ENCODE measurements around the gene TLX1.
A peak's percentile ranks its signal among the peaks of the same experiment; 100 is the strongest.

The TLX1 gene

DNA sequence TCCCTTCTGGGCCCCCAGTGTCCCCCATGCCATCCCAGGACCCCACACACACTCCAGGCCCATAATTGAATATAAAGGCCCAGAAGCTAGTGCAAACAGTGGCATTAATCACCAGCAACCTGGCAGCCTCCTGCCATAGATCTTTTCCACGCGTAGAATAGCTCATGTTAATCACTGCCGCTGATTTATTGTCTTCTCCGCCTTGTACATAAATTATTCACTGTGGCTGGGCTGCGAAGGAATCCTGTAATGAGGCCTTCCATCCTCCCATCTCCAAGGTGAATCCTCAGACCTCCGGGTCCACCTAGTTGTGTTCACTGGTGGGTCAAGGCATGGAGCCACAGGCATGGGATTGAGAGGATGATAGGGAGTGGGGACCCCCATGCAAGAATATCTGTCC lies 36.1 kb upstream of the TLX1 start:
- no peak overlapping the region for H3K27ac ChIP-seq (ENCODE audit: low read length)
- no peak for DNase-seq
- no peaks in the 10 kb centered on the region for H3K9me2 ChIP-seq (replicated peaks; ENCODE audit: insufficient read depth, low read length)
- H3K27me3 ChIP-seq (replicated peaks; ENCODE audit: insufficient read depth, low read length), result peaks cover 59% of the 10 kb centered on the region
- no peak overlapping the region for H3K9ac ChIP-seq (ENCODE audit: low read length)
- no peak overlapping the region for H2AFZ ChIP-seq (ENCODE audit: low read length)
- no peaks in the 10 kb centered on the region for H3K9me3 ChIP-seq (replicated peaks; ENCODE audit: insufficient read depth, low read length)
- H3F3A ChIP-seq (ENCODE audit: insufficient read depth, low read length), result no peaks in the 10 kb centered on the region
- no peak overlapping the region for H3K4me2 ChIP-seq (ENCODE audit: low read depth, low read length)
- TF ChIP-seq EZH2 (optimal IDR thresholded peaks at IDR 0.05; ENCODE audit: low read depth, low read length), result no peak
- TF ChIP-seq, protein P1, sequence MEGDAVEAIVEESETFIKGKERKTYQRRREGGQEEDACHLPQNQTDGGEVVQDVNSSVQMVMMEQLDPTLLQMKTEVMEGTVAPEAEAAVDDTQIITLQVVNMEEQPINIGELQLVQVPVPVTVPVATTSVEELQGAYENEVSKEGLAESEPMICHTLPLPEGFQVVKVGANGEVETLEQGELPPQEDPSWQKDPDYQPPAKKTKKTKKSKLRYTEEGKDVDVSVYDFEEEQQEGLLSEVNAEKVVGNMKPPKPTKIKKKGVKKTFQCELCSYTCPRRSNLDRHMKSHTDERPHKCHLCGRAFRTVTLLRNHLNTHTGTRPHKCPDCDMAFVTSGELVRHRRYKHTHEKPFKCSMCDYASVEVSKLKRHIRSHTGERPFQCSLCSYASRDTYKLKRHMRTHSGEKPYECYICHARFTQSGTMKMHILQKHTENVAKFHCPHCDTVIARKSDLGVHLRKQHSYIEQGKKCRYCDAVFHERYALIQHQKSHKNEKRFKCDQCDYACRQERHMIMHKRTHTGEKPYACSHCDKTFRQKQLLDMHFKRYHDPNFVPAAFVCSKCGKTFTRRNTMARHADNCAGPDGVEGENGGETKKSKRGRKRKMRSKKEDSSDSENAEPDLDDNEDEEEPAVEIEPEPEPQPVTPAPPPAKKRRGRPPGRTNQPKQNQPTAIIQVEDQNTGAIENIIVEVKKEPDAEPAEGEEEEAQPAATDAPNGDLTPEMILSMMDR (IDR thresholded peaks at IDR 0.05; ENCODE audit: low read length), result no peak
- no peak for TF ChIP-seq EZH2phosphoT487 (IDR thresholded peaks at IDR 0.05; ENCODE audit: low read length)
- no peak overlapping the region for H3K4me3 ChIP-seq (ENCODE audit: low read length)
- H4K20me1 ChIP-seq (ENCODE audit: insufficient read depth, low read length), result no peaks in the 10 kb centered on the region
- no peaks in the 10 kb centered on the region for H3K36me3 ChIP-seq (replicated peaks; ENCODE audit: insufficient read depth, low read length)
- no peaks in the 10 kb centered on the region for H3K4me1 ChIP-seq (ENCODE audit: low read length)
- no peaks in the 10 kb centered on the region for H3K79me2 ChIP-seq (ENCODE audit: low read length)

GRCh38 chr10:101095550-101096213 lies 35.4 kb upstream of the TLX1 start:
- no peak overlapping the region for H2AFZ ChIP-seq (ENCODE audit: low read length)

GRCh38 chr10:101096378-101096777 lies 34.7 kb upstream of the TLX1 start:
- no peaks in the 10 kb centered on the region for H3F3A ChIP-seq (ENCODE audit: insufficient read depth, low read length)
- no peak overlapping the region for H3K27ac ChIP-seq (ENCODE audit: low read length)
- no peak overlapping the region for H3K4me3 ChIP-seq (ENCODE audit: low read length)
- H3K9me2 ChIP-seq (replicated peaks; ENCODE audit: insufficient read depth, low read length), result no peaks in the 10 kb centered on the region
- H3K9me3 ChIP-seq (replicated peaks; ENCODE audit: insufficient read depth, low read length), result no peaks in the 10 kb centered on the region
- peaks cover 55% of the 10 kb centered on the region for H3K27me3 ChIP-seq (replicated peaks; ENCODE audit: insufficient read depth, low read length)
- H3K9ac ChIP-seq (ENCODE audit: low read length), result no peak overlapping the region
- no peak overlapping the region for H3K4me2 ChIP-seq (ENCODE audit: low read depth, low read length)
- H2AFZ ChIP-seq (ENCODE audit: low read length), result no peak overlapping the region
- no peaks in the 10 kb centered on the region for H3K4me1 ChIP-seq (ENCODE audit: low read length)
- no peak for DNase-seq
- H4K20me1 ChIP-seq (ENCODE audit: insufficient read depth, low read length), result no peaks in the 10 kb centered on the region
- H3K79me2 ChIP-seq (ENCODE audit: low read length), result no peaks in the 10 kb centered on the region
- no peak for TF ChIP-seq EZH2phosphoT487 (IDR thresholded peaks at IDR 0.05; ENCODE audit: low read length)
- no peak for TF ChIP-seq EZH2 (optimal IDR thresholded peaks at IDR 0.05; ENCODE audit: low read depth, low read length)
- TF ChIP-seq, protein P1 (IDR thresholded peaks at IDR 0.05; ENCODE audit: low read length), result no peak
- no peaks in the 10 kb centered on the region for H3K36me3 ChIP-seq (replicated peaks; ENCODE audit: insufficient read depth, low read length)

More at GRCh38 chr10:101095550-101096213, 35.4 kb upstream of the TLX1 start:
- Histone ChIP-seq H3K27ac (ENCODE audit: low read length) (no peak overlapping the region), H3K36me3 (replicated peaks; ENCODE audit: insufficient read depth, low read length) (no peaks in the 10 kb centered on the region), H3K9ac (ENCODE audit: low read length) (no peak overlapping the region), H3K4me3 (ENCODE audit: low read length) (no peak overlapping the region), H3F3A (ENCODE audit: insufficient read depth, low read length) (no peaks in the 10 kb centered on the region), H3K9me3 (replicated peaks; ENCODE audit: insufficient read depth, low read length) (no peaks in the 10 kb centered on the region), H3K4me1 (ENCODE audit: low read length) (no peaks in the 10 kb centered on the region), H3K4me2 (ENCODE audit: low read depth, low read length) (no peak overlapping the region), H3K79me2 (ENCODE audit: low read length) (no peaks in the 10 kb centered on the region), H4K20me1 (ENCODE audit: insufficient read depth, low read length) (no peaks in the 10 kb centered on the region), H3K27me3 (replicated peaks; ENCODE audit: insufficient read depth, low read length) (peaks cover 55% of the 10 kb centered on the region), H3K9me2 (replicated peaks; ENCODE audit: insufficient read depth, low read length) (no peaks in the 10 kb centered on the region)
- peak; percentile 65 for DNase-seq
- TF ChIP-seq, protein P1 (IDR thresholded peaks at IDR 0.05; ENCODE audit: low read length), result peak; percentile 91
- no peak for TF ChIP-seq EZH2 (optimal IDR thresholded peaks at IDR 0.05; ENCODE audit: low read depth, low read length)
